ENCODE results near the gene PFDN6. TPM values are rescaled to one million over a fixed set of nuclear protein-coding genes. Genes with fewer than 3 reads are reported as not detected.

Gene PFDN6
- total RNA-seq, 3 donors from 2014 or later: 37.9 to 50.1 (median 40.2) TPM

- Histone ChIP-seq H3K4me3 (no peak overlapping the region), H3K4me1 (ENCODE audit: low read depth) (peaks cover 1% of the 10 kb centered on the region), H3K9me3 (no peaks in the 10 kb centered on the region), H3K36me3 (ENCODE audit: low read depth) (no peaks in the 10 kb centered on the region)
- DNase-seq: no peak
- no peak for ATAC-seq
- intact Hi-C loops (cut with DNase I, micrococcal nuclease): no loop called here
- no peak for TF ChIP-seq CTCF (IDR thresholded peaks at IDR 0.05)
Measured at GRCh38 chr6:33329058-33329457, 39.7 kb downstream of the PFDN6 start.

- intact Hi-C loops (cut with DNase I, micrococcal nuclease): no loop called here
- Histone ChIP-seq H3K9me3 (no peaks in the 10 kb centered on the region), H3K4me3 (no peak overlapping the region), H3K4me1 (ENCODE audit: low read depth) (no peaks in the 10 kb centered on the region), H3K36me3 (ENCODE audit: low read depth) (no peaks in the 10 kb centered on the region)
- ATAC-seq: no peak
- no peak for DNase-seq
- TF ChIP-seq CTCF (IDR thresholded peaks at IDR 0.05): no peak
Measured at GRCh38 chr6:33330736-33331135, 41.3 kb downstream of the PFDN6 start.

GRCh38 chr6:33333666-33334065 is 44.3 kb downstream of the PFDN6 start:
- H3K9me3 ChIP-seq: no peaks in the 10 kb centered on the region
- no peaks in the 10 kb centered on the region for H3K36me3 ChIP-seq (ENCODE audit: low read depth)
- no peaks in the 10 kb centered on the region for H3K4me1 ChIP-seq (ENCODE audit: low read depth)
- intact Hi-C loops (cut with DNase I, micrococcal nuclease): no loop called here
- TF ChIP-seq CTCF (IDR thresholded peaks at IDR 0.05): no peak
- no peak for DNase-seq
- H3K4me3 ChIP-seq: no peak overlapping the region
- ATAC-seq: no peak

GRCh38 chr6:33335916-33336315 is 46.5 kb downstream of the PFDN6 start:
- DNase-seq (no peak), ATAC-seq (no peak)
- no peaks in the 10 kb centered on the region for H3K4me1 ChIP-seq (ENCODE audit: low read depth)
- H3K4me3 ChIP-seq: no peak overlapping the region
- no peaks in the 10 kb centered on the region for H3K9me3 ChIP-seq
- TF ChIP-seq CTCF (IDR thresholded peaks at IDR 0.05): no peak
- intact Hi-C loops (cut with DNase I, micrococcal nuclease): no loop called here
- no peaks in the 10 kb centered on the region for H3K36me3 ChIP-seq (ENCODE audit: low read depth)

GRCh38 chr6:33336495-33336894 is 47.1 kb downstream of the PFDN6 start:
- Histone ChIP-seq H3K4me1 (ENCODE audit: low read depth) (no peaks in the 10 kb centered on the region), H3K9me3 (no peaks in the 10 kb centered on the region), H3K36me3 (ENCODE audit: low read depth) (no peaks in the 10 kb centered on the region), H3K4me3 (no peak overlapping the region)
- intact Hi-C loops (cut with DNase I, micrococcal nuclease): no loop called here
- no peak for TF ChIP-seq CTCF (IDR thresholded peaks at IDR 0.05)
- ATAC-seq: no peak
- no peak for DNase-seq

GRCh38 chr6:33339193-33339592 is 49.8 kb downstream of the PFDN6 start:
- Histone ChIP-seq H3K4me3 (no peak overlapping the region), H3K4me1 (ENCODE audit: low read depth) (no peaks in the 10 kb centered on the region), H3K9me3 (no peaks in the 10 kb centered on the region), H3K36me3 (ENCODE audit: low read depth) (no peaks in the 10 kb centered on the region)
- ATAC-seq (no peak), DNase-seq (no peak)
- intact Hi-C loops (cut with DNase I, micrococcal nuclease): no loop called here
- TF ChIP-seq CTCF (IDR thresholded peaks at IDR 0.05): no peak
